Fibroblast of skin of scalp (primary cell): ENCODE data around the gene KIAA1614.
"Not testable (repeated sequence)": the region's sequence is repeated elsewhere in the genome, so short reads cannot be mapped to it uniquely, and the experiment has no call there.

Experiments
- DNase-seq: peaks from one replicate; pipeline ENCODE4 v3.0.0-alpha.2; 2013

The KIAA1614 gene

DNA sequence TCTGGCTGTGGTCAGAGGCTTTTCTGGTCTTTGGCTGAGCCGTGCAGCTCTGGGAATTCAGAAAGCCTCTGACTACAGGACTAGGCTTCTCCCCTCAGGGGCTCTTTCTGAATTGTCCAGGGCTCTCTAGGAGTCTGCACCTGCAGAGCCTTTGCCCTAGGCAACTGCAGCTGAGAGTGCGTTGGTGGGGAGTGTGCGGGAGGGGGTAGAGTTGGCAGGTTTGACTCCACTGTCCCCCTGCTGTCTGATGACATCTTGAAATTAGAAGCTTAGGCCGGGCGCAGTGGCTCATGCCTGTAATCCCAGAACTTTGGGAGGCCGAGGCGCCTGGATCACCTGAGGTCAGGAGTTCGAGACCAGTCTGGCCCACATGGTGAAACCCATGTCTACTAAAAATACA, 32.9 kb downstream of the KIAA1614 start:
- DNase-seq, result no peak

DNA sequence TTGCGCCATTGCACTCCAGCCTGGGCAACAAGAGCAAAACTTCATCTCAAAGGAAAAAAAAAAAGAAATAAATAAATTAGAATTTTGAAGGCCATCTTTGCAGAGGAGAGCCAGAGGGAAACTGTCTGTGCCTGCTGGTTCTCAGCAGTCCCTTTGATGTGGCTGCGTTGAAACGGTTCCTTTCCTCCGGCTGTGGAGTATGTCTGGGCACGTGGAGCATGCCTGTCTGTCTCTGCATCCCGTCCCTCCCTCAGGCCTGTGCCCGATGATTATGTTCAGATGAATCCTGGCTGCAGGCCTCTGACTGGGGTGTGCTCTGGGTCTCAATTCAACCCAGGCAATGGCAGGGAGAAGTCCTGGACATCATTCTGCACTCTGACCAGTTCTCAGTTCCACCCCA, 33.4 kb downstream of the KIAA1614 start:
- DNase-seq, result no peak

DNA sequence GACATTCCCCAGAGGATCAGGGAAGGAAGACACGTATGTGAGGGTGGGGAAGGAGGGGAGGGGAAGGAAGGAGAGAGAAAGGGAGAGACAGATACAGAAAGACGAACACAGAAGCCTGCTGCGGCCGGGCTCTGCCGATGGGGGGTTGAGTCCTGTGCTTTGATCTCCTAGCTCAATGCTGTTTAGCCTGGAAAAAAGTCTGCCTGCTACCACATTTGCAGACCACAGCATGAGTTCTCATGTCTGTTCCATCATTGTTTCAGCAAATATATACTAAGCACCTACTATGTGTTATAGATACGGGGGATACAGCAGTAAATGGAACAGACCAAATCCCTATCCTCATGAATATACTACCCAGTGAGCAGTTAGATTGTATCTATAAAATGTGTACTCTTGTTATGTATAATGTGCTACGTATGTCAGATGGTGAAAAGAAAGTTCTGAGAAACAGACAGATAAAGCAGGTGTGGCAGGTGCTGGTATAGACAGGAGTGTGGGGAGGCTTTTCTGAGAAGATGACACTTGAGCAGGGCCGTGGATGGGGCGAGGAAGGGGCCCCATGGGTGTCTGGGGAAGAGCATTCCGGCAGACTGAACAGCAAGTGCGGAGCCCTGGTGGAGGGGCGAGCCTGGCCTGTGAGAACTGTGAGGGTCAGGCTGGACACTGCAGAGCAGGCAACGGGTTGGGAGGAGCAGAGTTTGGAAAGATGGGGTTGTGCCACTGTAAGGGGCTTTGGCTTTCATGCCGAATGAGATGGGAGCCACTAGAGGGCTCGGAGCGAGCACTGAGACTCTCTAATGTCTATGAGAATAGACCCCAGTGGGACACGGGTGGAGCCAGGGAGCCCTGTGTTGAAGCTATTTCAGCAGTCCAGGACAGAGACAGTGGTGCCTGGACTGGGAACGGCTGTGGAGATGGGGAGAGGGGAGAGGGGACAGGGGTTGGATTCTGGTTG, 34.1 kb downstream of the KIAA1614 start:
- DNase-seq, result no peak

DNA sequence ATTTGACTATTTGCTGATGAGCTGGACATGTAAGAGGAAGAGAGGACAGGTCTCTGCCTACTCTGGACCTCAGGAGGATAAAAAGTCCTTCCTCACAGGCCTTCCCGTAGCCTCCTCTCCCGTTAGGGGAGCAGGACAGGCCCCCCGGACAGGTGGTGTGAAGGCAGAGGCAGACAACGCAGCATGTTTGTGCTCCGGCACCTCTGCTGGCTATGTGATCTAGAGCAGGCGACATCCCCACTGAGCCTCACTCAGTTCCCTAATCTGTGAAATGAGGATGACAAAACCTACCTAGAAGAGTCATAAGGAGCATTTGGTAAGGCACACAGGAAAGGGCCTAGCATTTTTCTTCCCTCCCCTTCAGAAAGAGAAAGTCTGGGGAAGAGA, 34.8 kb downstream of the KIAA1614 start:
- DNase-seq, result no peak

DNA sequence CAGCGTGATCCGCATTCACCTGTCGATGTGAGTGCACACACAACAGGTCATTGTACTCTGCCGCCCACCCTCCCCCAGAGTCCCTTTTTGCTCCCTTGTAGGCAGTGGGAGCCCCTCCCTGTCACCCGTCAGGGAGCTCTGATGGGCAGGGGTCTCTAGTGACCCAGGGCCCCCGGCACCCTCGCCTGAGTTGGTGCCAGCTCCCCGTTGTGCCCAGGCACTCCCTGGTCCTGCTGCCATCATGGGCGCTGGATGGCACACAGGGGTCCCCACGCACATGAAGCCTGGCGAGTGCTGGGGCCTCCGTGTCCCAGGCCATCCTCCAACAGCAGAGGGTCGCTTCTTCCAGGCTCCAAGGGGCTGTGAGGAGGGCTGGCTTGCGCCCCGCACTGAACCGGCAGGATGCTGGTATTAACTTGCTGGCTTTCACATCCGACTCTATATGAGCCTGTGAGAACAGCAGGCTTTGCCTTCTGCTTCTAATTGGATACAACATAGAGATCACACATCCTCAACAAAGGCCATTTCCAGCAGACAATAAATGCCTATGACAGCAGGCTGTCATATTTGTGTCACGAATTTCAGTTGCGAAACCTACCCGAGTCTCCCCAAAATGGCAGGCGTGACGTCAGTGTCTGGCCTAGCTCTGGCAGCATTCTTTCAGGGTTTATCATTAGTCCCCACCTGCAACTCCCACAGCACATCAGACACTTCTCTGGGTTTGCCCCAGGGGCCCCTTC, 35.4 kb downstream of the KIAA1614 start:
- DNase-seq, result peak; percentile 65

DNA sequence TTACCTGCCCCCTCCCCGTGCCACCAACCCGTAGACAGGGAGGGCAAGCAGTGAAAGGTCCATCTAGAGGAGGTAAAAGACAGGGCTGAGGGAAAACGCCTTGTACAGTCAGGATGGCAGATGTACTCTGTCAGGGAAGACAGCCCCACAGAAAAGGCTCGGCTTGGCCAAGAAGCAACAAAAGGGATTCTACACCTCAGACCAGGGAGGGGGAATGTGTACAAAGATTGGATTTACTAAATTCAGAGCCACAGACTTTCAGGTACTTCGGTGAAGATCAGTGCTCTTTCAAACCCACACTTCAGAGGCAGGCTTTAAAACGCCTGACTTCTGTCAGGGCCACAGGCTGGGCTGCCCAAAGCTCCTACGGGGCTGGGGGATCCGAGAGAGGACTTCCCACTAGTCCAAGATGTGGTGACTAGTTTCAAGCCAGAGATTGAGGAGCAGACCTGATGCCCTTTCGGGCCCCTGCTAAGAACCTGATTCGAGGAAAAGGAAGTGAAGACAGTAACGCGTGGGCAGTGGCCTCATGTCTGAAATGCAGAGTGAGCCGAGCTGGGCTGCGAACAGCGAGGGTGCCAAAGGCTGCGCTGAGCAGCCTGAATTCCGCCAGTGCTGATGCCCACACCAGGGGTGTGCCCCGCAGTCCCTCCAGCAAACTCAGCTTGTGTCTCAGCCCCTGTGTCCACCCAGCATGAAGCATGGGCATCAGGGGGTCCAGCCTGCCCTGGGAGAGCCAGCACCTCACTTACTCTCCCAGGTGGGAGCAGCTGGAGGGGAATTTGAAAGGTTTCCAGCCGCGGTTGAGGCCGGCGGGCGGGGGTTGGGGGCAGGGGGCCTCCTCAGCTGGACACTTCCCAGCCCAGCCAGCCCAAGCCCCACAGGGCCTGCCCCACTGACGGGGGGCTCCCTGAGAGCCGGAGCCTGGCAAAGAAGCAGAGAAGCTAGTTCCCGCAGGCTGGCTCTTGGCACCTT, 36.2 kb downstream of the KIAA1614 start:
- DNase-seq, result no peak

DNA sequence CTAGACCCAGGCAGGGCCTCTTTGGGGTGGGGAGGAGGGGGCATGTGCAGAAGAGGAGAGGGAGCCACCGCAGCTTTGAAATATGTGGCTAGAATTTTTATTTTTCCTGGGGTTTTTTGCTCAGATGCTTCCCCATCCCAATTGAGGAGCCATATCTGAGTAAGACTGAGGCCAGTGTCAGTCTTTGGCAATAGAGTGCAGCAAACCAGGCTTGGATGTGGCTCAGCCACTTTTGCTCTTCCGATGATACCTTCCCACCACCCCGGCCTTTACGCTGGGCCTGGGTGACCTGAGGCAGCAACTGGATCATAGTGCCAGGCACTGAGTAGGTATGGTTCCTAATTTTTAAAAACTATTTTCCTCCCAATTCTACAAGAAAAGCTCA, 36.9 kb downstream of the KIAA1614 start:
- no peak for DNase-seq

DNA sequence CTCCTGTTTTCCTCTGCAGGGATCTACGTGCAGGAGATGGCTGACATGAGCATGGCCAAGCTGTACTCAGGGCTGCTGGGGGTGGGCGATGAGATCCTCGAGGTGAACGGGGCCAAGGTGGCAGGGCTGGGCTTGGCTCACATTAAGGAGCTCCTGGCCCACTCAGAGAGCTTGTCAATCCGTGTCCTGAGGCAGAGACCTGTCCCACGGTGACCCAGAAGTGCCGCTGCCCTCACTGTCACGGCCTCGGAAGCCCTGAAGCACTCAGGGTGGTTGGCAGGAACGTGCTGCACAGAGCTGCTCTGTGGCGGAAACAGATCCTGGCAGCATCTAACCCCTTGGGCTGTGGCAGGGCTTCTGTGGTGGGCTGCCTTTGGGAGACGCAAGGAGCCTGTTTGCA, 37.6 kb downstream of the KIAA1614 start:
- DNase-seq, result no peak

DNA sequence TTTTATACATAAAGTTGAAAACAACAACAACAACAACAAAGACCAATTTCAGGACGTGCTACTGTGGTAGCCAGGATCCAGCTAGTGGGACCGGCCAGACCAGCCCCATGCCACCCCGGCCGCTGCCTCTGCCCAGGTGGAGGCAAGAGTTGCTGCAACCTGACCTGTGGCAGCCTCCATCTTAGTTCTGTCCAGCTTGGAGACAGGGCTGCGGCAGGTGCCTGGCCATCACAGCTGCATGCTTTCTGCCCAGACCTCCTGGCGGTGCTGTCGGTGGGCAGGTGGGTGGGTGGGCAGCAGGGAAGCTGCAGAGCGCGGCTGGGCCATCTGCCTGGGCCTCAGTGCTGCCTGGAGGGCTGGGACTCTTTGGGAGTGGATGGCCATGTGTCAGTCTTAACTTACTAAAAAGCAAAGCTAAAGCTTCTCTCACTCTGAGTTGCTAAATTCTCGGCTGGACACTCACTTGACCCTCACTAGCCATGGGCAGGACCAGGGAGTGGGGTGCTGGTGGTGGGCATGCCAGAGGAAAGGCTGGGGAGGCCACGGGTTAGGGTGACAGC, 38.6 kb downstream of the KIAA1614 start:
- no peak for DNase-seq

DNA sequence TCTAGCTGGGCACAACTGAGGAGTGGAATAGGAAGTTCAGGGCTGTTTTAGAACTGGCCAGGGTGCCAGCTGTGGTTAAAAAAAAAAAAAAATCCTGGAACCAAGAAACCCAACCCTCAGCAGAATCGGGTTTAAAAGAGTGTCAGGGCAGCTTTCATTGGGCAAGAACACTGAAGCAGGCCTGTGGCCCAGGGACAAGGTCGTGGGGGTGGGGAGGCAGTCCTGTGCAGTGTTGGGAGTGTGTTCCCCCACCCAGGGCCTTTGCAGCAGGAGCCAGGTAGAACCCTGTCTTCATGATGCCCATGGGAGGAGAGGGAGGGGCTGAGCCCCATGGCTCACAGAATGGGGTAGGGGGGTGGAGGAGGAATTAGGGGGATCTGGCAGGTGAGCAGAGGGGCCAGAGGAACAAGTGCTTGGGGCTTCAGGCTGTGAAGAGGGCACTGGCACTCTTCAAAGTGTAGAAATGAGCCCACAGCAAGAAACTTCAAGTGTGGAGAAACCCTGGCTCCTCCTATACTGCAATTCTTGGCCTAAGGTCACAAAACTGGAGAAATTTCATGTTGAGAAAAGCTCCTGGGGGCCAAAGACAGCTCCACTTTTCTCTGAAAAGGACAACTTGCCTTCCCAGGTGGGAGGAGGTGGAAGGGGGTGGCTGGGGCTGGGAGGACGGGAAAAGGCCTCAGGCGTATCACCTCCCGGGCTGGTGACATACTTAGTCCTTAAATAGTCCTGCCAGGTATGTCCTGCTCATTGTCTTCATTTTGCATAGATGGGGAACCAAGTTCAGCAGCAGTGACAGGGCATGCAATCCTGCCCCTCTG, 39.3 kb downstream of the KIAA1614 start:
- no peak for DNase-seq

DNA sequence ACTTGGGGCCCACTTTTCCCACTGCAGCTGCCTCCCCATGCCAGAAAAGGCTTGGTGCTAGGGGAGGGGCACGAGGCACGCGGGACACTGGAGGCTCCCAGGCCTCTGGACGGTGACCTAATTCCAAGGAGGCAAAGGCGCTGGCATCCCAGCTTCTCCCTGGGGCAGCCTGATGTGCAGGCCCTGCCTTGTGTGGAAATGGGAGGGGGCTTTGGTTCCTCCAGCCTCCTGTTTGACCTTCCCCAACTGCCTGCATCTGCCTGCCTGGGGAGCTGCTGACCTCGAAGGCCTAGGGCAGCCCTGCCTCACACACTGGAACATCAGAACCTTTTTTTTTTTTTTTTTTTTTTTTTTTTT, 39.9 kb downstream of the KIAA1614 start:
- no peak for DNase-seq

DNA sequence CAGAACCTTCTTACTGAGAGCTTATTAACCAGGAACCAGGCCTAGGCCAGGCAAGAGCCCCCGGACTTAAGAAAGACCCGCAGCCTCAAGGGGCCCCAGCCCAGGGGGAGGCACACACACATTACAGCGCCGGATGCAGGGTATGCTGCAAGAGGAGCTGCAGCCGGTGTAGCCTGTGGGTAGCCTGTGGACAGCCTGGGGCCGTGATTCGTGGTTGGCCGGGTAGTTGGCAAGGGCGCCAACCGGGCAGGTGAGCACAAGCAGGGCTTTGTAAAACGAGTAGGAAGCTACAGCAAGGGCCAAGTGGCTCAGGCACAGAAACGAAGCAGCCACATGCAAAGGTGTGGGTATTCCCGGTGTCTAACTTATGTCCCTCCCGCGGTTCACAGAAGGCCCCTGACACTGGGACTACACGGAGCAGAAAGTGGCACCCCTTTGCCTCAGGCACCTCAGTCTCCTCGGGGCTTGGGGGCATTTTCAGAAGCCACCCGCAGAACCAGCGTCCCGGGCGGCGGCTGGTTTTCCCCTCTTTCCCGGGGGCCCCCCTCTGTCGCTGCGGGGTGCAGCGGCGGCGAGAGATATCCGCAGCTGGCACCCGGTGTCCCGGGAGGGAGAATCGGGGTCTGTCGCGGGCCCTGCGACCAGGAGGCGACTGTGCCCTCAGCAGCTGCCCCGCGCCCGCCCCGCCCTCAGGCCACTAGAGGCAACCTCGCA, 40.8 kb downstream of the KIAA1614 start:
- no peak for DNase-seq

DNA sequence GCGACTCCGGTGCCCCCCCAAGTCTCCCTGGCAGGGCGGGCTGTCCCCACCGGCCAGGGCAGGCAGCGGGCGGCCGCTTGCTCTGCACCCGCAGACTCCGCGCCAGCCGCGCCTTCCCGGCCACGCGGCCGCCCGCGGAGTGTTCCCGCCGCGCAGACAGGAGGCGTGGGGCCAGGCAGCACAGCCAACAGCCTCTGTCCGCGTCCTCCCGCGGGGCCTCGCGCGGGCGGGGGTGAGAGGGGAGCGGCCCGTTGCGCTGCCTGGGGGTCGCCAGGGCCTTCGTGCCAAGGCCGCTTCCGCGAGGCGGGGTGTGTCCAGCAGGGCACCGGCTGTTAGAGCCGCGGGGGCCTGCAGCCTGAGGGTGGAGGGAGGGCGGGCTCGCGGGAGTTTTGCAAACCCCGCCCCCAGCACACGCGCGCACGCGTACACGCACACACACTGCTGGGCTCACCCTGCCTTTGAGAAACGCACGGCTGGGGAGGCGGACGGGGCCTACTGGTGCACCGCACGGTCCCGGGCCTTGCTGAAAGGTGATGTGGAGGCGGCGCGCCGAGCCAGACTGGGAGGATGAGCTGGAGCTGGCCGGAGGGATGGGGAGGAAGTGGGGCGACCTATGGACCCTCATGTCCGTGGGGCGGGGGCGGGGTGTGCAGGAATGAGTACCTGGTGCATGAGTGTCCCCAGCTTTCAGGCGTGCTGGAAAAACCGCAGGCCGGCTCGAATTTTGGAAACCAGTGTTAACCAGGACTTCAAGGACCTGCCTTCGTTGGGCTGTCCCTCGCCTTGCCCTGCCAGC, 41.5 kb downstream of the KIAA1614 start:
- peak; percentile 70 for DNase-seq

DNA sequence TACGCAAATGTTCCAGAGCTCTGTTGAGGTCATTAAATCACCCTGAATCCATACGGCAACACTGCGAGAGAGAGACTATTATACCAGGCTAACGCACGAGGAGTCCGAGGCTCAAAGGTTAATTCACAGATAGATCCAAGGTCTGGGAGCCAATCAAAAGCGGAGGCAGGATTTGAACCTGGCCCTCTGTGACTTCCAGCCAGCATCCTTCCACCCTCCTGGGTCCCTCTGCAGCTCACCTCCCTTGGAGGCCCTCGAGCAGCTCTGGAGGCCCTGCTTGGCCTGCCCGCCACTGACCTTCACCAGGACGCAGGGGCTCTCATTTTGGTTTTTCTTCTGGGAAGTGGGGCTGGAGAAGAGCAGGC, 42.1 kb downstream of the KIAA1614 start:
- no peak for DNase-seq

DNA sequence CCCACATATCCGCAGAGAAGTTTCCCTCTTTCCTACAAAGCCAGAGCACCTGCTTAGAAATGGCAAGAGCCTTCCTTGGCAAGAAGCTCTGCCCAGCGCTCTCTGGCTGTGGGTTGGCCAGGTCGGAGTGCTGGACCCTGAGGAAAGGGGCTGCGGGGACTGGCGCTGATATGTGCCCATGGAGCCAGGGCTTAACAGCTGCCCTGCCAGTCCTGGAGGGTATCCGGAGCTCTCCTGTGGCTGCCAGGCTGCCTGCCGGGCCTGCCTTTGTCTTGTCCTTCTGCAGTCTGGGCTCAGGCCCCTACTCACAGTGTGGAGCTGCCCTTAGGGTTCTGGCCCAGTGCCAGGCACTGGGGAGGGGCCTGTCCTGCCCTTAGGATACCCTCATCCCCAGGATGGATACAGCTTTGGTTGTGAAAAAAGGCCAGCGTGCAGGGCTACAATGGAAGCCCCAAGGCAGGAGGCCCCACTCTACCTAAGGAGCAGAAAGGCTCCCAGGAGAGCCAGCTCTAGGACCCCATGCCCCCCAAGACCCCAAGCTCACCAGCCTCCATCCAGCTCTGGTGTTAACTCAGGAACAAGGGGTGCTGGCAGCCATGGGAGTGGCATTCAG, 43.4 kb downstream of the KIAA1614 start:
- no peak for DNase-seq

DNA sequence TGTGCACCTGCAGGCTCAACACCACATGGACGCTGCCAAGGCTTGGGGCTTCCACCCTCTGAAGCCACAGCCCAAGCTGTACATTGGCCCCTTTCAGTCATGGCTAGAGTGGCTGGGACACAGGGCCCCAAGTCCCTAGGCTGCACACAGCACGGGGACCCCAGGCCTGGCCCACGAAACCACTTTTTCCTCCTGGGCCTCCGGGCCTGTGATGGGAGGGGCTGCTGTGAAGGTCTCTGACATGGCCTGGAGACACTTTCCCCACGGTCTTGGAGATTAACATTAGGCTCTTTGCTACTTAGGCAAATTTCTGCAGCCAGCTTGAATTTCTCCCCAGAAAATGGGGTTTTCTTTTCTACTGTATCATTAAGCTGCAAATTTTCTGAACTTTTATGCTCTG, 46.9 kb downstream of the KIAA1614 start:
- DNase-seq, result not testable (repeated sequence)

DNA sequence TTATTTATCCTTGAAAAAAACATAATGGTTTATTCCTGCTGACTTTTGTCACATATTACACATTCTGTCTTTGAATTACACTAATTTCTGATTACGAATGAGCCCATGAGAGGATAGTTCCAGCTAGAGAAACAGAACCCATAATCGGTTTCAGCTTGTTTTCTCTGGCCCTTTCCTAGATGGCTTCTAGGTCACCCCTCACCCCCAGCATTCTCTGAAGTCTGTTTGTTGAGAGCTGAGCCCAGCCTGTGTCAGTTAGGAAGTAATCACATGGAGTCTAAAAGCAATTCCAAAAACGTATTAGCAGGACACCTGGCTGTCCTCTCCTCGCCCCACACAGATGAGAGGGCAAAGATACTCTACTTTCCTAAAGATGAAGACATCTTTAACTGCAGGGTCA, 48.9 kb downstream of the KIAA1614 start:
- DNase-seq, result no peak

DNA sequence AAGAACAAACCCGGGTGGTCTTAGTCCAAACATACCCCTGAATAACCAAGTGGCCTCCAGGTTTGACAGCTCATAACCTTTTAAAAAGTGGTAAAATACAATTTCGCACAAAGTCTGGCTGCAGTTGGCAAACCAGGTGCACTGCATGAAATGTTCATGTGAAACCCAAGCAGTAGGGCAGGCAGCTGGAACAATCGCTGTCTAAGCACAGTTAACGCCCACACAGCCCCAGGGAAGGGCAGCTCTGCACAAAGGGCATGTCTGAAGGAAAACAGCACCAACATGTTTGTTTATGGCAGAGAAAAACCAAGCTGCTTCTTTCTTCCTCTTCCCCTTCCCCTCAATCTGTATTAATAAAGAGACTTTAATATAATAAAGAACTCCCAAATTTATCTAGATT, 49.5 kb downstream of the KIAA1614 start:
- DNase-seq, result no peak

DNA sequence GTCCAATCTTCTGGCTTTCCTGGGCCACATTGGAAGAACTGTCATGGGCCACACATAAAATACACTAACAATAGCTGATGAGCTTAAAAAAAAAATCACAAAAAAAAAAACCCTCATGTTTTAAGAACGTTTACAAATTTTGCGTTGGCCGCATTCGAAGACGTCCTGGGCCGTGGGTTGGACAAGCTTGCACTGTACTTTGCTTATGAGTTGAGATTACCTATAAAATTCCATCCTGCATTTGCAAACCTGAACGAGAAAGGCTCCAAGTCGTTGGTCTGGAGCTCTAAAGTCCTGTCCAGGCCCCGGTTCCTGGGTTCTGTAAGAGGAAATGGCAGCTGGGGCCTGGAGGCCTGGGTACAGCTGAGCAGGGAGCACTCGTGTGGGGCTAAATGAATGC, 51.4 kb downstream of the KIAA1614 start:
- DNase-seq, result no peak

DNA sequence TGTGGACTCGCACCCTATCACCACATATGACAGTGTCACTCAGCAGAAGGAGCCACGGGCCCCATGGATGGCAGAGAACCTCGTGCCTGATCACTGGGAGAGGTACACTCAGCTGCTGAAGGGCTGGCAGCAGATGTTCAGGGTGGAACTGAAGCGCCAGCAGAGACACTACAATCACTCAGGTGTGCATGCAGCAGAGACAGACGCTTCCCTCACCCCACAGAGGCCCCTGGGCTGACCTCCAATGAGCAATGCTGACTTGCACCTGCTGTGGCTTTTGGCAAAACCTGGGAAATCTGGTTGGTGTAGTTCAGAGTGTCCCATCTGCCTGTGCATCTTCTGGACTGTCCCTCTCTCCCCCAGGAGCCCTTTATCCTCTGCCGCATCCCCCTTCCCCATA, 51.9 kb downstream of the KIAA1614 start:
- no peak for DNase-seq
